H54 (cell line): ENCODE data around the gene DAP.
"Not testable (repeated sequence)": the region's sequence is repeated elsewhere in the genome, so short reads cannot be mapped to it uniquely, and the experiment has no call there.

ENCODE experiments used
- DNase-seq: peaks from one replicate; pipeline ENCODE4 v3.0.0; 2011; ENCODE audit warnings: low spot score, mixed read lengths; ENCODE audit not compliant: insufficient read length
- FAIRE-seq: peaks from 3 replicates; lab custom pipeline; 2011; peaks lifted over from hg19 to GRCh38; lab: Jason Lieb, UNC
- POLR2A ChIP-seq: IDR thresholded peaks from 2 replicates; pipeline ENCODE4 v1.6.1; 2011; ENCODE audit warnings: low read depth, mild to moderate bottlenecking, low read length

DAP gene

DNA sequence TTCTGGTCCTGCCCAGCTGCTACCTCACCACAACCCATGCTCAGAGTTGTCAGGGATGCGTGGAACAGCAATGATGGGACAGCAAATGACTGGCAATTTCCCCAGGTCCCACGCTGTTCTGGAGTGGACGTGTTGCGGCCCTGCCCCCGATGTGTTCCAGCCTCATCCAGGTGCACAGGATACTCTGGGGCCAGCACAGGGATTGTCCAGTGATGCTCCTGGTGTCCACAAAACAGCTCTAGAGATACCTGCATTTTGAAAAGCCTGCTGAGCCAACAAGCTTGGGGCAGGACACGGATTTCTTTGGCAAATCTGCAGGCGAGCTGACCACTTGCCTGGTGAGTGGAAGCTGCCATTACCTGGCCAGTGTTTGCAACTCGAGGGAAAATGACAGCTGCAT is 108.4 kb downstream of the DAP start:
- FAIRE-seq (no peak), DNase-seq (no peak)
- TF ChIP-seq POLR2A, result no peak

DNA sequence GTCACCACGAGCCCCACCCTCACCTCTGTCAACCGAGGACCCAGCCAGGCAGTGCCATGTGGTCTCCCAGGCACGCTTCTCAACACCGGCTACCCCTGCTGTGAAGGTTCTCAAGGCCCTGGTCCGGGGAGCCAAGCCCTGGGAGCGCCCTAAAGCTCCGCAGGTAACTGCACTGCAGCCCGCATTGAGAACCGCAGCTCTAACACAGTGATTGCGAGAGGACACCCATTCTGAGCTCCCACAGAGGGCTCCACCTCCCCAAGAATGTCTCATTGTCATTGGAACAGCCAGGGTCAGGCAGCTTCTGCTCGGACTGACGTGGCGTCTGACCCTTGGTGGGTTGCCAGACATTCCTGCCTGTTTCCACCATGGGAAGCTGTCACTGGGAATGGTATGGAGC is 108.9 kb downstream of the DAP start:
- DNase-seq, result no peak

DNA sequence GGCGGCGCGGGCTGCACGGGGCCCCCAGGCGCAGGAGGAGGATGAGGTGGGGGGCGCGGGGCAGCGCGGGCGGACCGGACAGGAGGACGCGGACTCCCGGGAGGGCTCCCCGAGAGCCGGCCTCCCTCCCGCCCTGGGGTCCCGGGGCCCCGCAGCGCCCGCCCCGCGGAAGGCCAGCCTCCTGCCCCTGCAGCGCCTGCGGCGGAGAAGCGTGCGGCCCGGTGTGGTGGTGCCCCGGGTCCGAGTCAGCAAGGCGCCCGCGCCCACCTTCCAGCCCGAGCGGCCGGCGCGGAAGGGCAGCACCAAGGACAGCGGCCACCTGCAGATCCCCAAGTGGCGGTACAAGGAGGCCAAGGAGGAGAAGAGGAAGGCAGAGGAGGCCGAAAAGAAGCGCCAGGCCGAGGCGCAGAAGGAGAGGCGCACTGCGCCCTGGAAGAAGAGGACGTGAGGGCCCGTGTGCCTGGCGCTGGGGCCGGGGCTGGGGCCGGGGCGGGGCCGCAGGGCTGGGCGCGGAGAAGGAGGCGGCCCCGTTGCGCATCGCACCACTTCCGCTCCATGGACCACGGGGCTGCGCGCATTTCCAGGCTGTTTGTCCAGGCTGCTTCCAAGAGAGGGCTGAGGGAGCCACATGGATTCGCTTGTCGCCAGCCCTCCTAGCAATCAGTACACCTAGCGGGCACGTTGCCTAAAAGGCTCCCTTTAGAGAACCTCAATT is 111.2 kb downstream of the DAP start:
- FAIRE-seq (no peak), DNase-seq (no peak)
- TF ChIP-seq POLR2A, result no peak

More for the DNA sequence above, 108.9 kb downstream of the DAP start:
- no peak for FAIRE-seq
- no peak for TF ChIP-seq POLR2A

DNA sequence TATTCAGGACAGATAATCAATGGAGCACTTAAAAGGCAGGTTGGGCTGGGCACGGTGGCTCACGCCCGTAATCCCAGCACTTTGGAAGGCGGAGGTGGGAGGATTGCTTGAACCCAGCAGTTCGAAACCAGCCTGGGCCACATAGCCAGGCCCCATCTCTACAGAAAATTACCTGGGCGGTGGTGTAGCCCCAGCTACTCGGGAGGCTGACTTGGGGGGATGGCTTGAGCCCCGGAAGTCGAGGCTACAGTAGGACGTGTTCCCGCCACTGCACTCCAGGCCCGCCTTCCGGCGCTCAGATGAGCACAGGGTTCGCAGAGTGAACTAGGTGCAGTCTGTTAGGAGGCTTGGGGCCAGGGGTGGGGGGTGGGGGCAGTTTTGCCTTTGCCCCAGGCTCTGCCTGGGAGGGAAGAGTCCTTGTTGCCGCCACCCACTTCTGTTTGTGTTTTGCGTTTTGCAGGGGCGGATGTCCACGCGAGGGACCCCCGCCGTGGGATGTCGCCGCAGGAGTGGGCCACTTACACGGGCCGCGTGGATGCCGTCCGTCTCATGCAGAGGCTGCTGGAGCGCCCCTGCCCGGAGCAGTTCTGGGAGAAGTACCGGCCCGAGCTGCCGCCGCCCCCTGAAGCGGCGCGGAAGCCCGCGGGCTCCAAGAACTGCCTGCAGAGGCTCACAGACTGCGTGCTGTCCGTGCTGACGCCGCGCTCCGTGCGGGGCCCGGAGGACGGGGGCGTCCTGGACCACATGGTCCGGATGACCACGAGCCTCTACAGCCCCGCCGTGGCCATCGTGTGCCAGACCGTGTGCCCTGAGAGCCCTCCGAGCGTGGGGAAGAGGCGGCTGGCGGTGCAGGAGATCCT is 112.0 kb downstream of the DAP start:
- DNase-seq, result no peak
- no peak for FAIRE-seq
- TF ChIP-seq POLR2A, result no peak

DNA sequence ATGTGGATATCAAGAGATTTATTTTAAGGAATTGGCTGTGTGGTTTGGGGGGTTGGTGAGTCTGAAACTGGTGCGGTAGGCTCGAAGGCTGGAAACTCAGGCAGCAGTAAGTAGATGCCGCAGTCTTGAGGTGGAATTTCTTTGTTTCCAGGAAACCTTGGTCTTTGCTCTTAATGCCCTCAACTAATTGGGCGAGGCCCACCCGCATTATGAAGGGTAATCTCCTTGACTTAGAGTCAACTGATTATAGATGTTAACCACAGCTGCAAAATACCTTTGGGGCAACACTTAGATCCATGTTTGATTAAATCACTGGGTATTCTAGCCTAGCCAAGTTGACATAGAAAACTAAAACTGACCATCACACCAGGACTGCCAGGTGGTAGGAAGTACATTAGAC is 113.4 kb downstream of the DAP start:
- DNase-seq (no peak), FAIRE-seq (no peak)
- TF ChIP-seq POLR2A, result no peak

DNA sequence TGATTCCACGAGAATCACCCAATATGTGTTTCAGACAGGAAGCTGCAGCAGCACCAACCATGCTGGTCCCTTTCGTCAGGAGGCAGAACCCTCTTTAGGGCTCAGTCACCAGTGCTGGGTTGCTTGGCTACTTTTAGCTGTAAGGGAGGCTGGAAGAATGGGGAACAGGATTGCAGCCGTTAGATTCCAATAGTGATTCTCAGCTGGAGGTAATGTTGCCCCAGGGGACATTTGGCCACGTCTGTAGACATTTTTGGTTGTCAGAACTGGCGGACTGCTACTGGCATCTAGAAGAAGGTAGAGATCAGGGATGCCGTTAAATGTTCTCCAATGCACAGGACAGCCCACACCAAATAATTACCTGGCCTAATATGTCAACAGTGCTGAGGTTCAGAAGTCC is 115.4 kb downstream of the DAP start:
- DNase-seq, result no peak
- FAIRE-seq, result no peak

DNA sequence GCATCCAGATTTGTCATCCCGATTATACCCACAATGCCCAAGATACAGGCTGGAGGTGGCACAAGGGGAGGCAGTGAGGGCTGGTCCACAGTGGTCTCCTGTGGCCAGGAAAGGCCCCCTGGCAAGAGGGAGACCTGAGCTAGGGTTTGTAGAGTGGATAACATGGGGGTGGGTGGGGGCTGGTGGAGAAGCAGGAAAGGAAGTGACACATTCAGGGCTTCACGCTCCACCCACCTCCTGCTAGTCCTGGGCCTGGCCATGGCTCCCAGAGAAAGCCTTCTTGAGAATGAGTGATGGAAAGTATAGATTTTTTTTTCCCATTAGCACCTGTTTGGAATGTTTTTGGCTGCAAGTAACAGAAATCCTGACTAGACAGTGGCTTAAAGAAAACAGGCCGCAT is 115.9 kb downstream of the DAP start:
- TF ChIP-seq POLR2A, result no peak
- DNase-seq (no peak), FAIRE-seq (no peak)

More for the DNA sequence above, 115.4 kb downstream of the DAP start:
- TF ChIP-seq POLR2A, result no peak

DNA sequence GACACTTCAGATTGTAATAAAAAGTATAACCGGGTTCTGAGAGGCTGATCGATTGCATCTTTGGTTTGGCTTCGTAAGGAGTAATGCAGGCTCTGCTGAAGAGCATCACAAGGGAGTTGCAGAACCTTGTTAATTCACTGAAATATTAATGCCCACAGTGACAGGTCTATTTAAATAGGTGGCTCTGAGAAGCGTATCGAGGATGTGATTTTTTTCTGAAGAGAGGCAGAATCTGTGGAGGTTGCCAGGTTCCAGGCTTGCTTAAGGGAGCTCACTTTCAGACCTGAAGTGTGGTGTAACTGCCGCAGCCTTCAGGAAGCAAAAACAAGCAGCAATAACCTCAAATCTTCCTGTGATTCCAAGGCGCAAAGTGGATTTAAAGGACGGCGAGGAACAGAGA is 116.8 kb downstream of the DAP start:
- FAIRE-seq, result no peak
- DNase-seq, result no peak
- TF ChIP-seq POLR2A, result no peak

DNA sequence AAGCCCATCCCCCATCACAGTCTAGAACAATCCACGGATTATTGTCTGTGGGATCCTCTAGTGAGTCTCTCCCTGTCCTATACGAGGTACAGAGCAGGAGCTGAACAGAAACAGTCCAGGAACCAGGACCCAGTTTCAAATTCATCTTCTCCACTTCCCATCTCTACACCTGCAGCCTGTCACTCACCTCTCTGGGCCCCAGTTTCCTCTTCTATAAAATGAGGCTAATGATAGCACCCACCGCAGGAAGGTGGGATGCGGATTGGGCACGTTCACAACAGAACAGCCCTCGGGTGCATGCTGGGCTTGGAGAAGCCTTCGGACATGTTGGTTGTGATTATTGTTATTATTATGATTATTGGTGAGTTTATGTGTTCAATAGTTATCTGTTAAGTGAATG is 118.7 kb downstream of the DAP start:
- DNase-seq (no peak), FAIRE-seq (no peak)
- TF ChIP-seq POLR2A, result no peak

DNA sequence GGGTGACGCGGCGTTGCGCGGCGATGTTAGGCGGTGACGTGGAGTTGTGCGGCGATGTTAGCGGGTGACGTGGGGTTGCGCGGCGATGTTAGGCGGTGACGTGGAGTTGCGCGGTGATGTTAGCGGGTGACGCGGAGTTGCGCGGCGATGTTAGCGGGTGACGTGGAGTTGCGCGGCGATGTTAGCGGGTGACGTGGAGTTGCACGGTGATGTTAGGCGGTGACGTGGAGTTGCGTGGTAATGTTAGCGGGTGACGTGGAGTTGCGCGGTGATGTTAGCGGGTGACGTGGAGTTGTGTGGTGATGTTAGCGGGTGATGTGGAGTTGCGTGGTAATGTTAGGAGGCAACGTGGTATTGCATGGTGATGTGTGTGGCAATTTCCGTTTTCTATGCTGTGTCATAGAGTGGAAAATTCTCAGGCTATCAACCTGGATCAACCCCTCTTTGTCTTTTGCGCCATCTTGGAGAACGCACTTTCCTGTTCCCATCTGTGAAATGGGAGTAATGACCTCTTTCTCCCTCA is 121.1 kb downstream of the DAP start:
- TF ChIP-seq POLR2A, result no peak
- DNase-seq (no peak), FAIRE-seq (no peak)

DNA sequence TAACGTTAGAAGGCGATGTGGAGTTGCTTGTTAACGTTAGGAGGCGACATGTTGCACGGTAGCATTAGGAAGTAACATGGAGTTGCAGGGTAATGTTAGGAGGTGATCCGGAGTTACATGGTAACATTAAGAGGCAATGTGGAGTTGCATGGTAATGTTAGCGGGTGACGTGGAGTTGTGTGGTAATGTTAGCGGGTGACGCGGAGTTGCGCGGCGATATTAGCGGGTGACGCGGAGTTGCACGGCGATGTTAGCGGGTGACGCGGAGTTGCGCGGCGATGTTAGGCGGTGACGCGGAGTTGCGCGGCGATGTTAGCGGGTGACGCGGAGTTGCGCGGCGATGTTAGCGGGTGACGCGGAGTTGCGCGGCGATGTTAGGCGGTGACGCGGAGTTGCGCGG is 122.3 kb downstream of the DAP start:
- not testable (repeated sequence) for DNase-seq, FAIRE-seq

DNA sequence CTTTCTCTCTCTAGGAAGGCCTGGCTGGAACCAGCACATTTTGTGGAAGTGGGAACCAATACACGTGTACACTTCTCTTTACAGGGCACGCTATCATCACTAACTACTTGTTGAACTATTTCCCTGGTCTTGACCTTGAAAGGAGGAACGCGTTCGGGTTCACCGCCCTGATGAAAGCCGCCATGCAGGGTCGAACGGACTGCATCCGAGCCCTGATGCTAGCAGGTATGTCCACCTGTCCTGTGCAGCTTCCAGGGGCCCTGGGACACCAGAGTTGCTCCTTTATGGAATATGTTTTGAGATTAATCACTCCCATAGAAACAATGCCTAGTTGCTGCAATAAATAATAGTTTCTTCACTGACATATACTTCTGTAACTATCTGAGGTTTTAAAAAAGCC is 123.1 kb downstream of the DAP start:
- no peak for TF ChIP-seq POLR2A
- FAIRE-seq, result no peak
- DNase-seq, result no peak

DNA sequence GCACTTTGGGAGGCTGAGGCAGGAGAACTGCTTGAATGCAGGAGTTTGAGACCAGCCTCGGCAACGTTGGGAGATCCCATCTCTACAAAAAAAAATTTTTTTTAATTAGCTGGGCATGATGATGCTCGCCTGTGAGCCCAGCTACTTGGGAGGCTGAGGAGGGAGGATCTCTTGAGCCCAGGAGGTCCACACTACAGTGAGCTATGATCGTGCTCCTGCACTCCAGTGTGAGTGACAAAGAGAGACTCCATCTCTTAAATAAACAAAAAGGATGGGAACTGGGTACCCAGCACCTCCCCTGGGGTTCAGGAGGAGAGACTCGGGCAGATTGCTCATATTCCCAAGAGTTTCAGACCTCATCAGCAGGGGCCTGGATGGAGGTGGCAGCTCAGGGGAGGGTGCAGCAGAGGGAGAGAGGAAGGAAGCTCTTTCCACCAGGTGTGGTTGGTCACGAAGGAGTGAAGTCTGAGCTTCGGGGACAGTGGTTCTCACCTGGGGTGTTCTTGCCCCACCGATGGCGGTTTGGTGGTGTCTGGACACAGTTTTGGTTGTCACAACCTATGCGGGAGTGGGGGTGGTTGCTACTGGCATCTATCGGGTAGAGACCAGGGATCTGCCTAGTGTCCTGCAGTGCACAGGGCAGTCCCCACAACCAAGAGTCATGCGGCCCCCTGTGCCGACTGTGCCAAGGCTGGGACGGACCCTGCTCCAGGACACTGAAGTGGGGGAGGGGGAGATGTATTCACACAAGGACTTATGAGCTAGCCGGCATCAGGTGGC is 124.5 kb downstream of the DAP start:
- FAIRE-seq (no peak), DNase-seq (no peak)
- TF ChIP-seq POLR2A, result no peak

DNA sequence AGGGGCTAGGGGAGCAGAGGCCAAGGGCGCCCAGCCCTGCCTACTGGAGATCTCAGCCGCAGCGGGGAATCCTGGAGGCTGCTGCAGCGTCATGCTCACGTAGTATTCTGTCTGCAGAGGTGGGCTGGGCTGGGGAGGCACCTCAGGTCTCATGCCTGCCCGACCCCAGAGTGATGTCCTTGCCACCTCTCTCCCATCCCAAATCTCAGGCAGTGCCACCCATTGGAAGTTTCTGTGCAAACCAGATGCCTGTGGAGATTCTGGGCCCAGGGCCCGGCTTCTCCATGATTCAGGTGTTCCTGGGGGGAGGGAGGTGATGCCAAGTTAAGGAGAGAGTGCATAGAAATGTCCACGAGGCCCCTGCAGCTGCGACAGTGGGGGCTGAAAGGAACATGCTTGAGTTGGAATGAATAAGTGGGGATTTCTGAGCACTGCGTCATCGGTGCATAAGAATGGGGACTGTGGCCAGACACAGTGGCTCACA is 125.1 kb downstream of the DAP start:
- FAIRE-seq (no peak), DNase-seq (no peak)
- TF ChIP-seq POLR2A, result no peak
